Smooth muscle cell of bladder (primary cell): ENCODE results near the gene FOCAD. TPM values are rescaled to one million over a fixed set of nuclear protein-coding genes. Genes with fewer than 3 reads are reported as not detected.

Source experiments
- total RNA-seq: library from RNA; depleted of rRNA; stranded (reverse); fragments of >200 nt; gene quantifications from 2 replicates; pipeline ENCODE4 v1.2.3, GENCODE V29; 2014

Gene FOCAD, protein sequence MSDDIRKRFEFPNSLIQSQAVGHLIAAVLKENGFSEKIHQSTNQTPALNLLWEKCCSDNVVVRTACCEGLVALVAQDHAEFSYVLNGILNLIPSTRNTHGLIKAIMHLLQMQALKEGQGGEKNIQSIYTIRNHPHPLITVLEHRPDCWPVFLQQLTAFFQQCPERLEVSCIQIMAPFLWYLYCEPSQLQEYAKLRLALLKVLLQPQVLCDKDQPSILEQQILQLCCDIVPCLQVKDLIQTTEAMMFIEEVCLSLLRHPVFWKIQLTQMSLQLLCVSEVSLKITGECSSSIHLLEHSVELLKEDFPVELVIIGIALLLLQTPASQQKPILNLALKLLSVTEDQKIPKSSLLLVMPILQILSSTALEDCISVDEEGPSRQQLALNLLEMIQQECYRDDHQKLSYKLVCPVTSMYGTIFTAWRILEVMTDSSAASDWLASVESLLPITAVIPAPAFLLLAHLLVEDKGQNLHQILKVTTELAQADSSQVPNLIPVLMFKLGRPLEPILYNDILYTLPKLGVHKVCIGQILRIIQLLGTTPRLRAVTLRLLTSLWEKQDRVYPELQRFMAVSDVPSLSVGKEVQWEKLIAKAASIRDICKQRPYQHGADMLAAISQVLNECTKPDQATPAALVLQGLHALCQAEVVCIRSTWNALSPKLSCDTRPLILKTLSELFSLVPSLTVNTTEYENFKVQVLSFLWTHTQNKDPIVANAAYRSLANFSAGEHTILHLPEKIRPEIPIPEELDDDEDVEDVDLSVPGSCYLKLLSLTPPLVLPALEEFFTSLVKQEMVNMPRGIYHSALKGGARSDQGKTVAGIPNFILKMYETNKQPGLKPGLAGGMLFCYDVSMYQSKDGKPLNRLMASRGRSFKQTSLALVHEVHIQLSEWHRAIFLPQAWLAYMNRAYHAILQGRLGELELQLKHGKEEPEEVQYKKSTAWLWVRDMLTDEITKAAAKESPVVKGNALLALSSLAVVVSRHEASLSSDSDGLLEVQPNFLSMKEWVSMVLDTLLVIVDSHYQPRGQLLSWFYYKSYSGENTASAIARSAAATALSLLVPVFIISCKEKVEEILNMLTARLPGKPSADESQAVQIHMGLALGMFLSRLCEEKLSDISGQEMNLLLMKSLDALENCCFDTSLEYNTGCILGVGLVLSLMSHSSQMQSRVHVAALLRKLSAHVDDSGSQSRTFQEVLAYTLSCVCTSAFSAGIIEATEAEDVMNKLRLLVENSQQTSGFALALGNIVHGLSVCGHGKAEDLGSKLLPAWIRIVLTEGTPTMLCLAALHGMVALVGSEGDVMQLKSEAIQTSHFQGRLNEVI (N-terminal part only)
- 71.5 and 77.1 TPM in 2 replicates for total RNA-seq

DNA sequence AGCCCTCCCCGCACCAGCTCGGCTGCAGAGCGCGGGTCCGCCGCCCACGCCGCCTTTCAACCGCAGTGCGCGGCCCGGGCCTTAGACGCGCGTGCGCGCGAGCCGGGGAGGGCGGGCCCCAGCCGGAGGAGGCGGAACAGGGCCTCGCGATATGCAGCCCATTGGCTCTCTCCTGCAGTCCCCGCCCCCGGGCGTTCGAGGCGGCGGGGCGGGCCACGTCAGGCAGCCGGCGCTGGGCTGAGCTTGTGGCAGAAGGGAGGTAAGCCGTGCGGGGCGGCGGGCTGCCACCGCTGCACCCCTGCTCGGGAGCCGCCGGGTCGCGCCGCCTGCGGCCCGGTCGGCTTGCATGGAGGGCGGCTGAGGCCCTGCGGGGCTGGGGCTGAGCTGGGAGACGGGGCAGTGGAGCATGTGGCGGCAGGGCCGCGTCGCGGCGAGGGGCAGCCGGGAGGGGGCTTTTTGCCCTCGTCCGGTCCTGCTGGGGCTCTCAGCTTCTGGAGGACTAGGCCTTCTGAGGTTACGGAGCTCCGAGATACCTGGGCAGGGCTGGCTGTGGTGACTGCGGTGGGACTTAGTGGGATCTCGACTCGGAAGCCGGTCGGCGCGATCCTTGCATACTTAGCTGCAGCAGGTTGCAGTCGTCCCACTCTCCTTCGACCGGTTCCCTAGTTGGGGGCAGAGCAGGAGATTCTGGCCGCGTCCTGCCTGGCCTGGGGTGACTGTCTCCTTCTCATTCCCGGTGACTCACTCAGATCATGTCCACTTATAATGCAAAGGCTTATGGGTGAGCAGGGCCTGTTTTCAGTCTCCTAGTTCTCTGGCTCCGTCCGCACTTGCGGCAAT is at the start of gene FOCAD:
Gene FOCAD, plus strand, starts transcription at position 225 of the 840 bp plus-strand sequence. CDS start 31,095 bp downstream, outside the sequence.

DNA sequence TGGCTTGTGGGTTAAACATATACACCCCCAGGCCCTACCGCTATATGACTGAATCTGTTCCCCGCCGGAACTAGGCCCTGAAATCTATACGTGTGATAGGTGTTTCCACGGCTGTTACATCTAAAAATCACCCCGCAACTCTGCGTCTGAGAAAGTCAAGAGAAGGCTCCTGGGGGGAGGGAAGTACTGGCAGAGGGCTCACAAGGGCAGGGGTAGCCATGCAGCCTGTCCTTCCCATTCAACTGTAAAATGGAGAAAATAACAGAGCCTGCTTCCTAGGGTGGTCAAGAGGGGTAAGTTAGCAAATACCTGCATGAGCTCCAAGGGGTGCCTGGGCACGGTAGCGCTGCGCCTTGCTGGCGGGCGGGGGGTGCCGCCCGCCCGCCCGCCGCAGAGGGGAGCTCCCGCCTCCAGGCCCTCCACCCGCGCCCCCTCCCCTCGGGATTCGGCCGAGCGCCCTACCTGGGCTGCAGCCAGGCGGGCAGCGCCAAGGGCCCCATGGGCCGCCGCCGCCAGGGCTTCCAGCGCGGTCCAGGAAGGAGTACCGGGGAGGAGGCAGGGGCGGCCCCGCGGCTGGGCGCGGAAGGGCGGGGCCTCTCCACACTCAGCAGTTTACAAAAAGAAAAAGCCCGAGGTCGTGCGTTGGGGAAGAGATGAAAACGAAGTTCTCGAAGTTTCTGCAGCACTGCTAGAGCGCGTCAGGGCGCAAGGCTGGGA is 347.2 kb downstream of the FOCAD start, which contains the start of gene HACD4:
Gene HACD4, minus strand, starts transcription at position 550 of the 717 bp plus-strand sequence. Its CDS starts 50 bp downstream, at position 500.

Other genes starting within 250 kb of the FOCAD start
- 39.3 and 44.9 TPM in 2 replicates for gene MLLT3, start 61.8 kb upstream of the FOCAD start, total RNA-seq